ENCODE results near the gene KIF3B.
"Not testable (repeated sequence)": the region's sequence is repeated elsewhere in the genome, so short reads cannot be mapped to it uniquely, and the experiment has no call there.

KIF3B gene

DNA sequence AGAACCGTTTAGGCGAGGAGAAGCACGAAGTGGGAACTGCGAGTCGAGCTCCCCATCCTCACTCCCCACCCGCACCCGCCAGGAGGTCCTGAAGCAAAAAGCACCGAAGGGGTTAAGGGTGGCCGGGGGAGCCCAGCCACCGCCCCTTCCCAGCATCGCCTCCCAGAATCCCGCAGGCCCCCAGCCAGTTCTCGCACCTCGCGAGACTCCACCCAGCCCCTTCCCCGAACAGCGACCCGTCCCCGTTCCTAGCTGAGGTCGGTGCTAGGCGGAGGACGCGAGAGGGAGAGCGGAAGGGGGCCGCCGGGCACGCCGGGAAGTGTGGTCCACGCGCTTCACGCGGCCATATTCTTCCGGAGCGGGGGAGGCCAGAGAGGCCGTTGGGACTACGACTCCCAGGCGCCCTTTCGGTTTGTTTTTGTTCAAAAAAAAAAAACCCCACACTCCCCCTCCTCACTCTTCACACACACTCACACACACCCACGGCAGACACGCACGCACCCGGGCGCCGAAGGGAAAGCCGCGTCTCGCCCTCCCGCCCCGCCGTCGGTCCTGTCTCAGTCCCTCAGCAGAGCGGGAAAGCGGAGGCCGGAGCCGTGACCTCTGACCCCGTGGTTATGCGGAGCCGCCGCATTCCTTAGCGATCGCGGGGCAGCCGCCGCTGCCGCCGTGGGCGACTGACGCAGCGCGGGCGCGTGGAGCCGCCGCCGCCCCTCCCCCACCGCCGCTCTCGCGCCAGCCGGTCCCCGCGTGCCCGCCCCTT lies 80.6 kb downstream of the KIF3B start, which contains the start of gene ASXL1:
Gene ASXL1 (plus strand): TSS at position 463 of the 763 bp plus-strand sequence. CDS start 445 bp downstream, outside the sequence.
- peak; percentile 89 for DNase-seq

DNA sequence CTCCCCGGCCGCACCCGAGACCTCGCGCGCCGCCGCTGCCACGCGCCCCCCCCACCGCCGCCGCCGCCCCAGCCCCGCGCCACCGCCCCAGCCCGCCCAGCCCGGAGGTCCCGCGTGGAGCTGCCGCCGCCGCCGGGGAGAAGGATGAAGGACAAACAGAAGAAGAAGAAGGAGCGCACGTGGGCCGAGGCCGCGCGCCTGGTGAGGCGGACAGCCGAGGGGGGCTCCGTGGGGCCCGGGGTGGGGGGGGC lies 81.1 kb downstream of the KIF3B start:
- no peak for DNase-seq

DNA sequence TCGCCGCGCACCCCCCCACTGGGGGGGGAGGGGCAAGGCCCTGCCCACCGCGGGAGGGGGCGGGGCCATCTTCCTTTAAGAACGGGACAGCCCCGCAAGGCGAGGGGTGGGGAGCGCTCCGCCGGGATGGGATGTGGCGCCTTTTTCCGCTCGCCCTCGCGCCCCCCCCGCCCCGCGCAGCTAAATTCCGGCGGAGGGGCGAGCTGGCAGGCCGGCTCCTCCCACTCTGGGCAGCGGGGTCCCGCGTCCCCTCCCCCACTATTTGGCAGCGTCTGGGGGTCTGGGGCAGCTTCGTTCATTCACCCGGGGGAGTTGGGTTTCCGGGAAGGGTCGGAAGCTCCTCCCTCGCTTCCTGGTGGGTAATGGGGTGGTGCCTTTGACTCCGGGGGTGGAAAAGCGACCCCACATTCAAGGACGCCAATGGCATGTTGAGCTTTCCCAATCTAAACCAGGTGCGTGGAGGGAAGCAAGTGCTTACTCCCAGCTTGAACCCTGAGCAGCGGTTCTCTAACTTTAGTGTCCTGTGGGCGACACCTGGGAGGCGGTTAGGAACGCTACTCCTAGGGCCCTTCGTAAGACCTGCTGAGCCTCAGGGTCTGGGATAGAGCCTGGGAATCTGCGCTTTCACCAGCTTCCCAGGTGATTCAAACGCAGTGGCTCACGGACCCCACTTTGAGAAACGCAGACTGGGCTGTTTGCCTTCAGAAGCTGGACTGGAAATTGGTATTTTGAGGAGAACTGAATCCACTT lies 81.6 kb downstream of the KIF3B start:
- peak; percentile 70 for DNase-seq

DNA sequence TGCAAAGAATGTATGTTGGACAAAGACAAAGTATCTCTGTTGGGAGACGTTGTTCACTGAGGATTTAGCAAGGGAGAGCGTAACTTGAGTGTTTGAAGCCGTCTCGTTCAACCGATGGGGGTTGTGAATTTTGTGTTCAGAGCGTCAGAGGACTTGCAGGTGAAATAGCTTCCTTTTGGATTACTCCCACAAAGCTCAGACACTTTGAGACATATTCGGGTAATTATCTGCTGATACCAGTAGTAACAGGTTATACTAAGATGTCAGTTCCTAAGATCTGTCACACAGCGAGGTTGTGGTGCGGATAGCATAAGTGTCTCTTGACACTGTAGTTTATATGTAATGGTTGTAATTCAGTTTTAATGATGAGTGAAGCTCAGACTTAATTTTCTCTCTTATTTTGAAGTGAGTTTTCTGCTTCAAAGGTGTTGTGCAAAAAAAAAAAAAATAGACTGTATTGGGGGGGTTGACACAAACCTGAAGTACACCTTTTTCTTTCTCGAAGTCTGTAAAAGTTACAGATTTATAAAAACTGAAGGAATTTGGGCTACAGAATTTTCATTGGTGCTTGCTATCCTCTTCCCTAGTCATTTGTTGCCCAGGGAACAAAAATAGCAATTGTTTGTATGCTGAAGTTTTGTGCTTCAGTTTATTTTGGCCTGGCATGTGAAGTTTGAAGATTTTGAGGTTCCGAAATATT lies 82.3 kb downstream of the KIF3B start:
- no peak for DNase-seq

DNA sequence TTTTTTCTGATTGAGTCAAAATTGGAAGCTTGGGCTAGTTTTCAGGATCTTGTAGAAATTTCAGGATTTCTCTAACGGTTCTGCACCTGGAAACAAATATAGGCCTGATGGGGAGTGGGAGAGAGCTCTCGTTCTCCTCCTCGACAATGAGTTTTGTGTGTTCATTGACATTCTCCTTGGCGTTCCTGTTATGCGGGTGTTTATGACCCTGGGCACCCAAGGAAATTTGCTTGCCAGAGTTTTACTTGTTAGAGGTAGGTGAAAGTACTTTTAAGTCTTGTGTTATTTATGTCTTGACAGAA lies 82.8 kb downstream of the KIF3B start:
- DNase-seq: no peak

DNA sequence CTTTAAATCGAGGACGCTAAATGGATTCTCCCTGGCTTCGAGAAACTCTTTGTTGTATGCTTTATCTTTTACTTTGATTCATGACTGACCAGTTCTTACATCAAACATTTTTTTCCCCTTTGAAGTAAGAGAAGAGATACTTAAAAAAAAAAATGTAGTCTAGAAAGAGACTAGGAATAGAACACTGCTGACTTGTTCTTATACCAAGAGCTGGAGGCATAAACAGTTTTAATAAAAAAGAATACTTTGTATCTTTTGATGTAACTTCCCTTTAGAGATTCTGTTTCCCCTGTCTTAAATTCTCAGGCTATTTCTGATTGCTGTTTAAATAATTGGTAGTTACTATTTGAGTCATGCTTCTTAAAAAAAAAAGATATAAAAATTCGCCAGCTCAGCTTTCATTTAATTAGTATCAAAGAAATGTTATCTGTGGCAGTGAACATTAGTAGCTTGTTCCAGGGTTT lies 85.5 kb downstream of the KIF3B start:
- DNase-seq: no peak

DNA sequence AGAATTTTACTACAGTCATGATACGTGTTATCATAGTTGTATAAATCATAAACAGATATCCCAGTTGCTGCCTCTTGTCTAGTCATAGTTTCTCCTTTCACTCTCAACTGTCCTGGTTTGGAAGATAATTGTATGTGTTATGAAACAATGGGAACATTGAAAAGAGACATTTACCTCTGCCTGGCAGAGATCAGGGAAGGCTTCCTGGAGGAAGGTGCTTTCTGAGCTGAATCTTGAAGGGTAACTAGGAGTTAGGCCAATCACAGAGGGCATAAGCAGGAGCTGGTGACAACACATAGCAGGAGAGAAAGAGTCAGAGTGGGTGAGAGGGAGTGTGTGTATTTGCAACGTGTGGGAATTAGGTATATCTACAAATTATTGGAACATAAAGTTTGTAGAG lies 86.0 kb downstream of the KIF3B start:
- no peak for DNase-seq

DNA sequence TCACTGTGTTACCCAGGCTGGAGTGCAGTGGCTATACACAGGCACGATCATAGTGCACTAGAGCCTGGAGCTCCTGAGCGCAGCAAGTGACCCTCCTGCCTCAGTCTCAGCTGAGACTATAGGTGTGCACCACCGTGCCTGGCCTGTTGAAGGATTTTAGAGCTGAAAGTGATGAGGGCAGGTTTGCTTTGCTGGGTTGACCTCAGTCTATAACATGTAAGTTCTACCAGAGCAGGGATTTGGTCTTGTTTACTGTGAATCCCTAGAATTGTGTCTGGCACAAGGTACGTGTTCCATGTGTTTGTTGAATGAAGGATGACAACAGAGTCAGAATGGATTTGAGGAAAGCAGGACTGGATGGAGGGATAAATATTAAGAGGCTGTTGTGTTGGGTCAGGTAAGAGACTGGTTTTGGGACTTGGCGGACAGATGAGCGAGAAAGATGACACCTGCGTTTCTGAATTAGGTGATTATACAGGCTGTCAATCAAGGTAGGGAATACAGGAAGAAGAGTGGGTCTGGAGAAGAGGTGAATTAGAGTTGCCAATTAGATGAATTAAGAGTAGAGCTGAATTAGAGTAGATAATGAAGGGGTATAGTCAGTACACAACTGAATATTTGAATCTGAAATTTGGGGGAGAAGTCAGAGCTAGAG lies 87.2 kb downstream of the KIF3B start:
- DNase-seq: no peak

DNA sequence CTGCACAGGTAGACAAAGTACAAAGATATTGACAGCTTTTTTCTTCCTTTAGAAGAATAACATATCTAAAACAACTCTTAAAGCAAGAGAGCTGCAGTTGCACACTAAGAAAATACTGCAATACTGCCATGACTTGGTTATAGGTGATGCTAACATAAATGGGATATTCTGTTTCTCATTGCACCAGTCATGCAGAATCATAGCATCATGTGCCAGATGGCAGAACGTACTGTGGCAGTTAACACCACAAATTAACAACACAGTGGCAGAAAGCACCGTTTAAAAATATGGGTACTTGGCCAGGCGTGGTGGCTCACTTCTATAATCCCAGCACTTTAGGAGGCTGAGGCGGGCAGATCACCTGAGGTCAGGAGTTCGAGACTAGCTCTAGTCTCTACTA lies 88.1 kb downstream of the KIF3B start:
- no peak for DNase-seq

DNA sequence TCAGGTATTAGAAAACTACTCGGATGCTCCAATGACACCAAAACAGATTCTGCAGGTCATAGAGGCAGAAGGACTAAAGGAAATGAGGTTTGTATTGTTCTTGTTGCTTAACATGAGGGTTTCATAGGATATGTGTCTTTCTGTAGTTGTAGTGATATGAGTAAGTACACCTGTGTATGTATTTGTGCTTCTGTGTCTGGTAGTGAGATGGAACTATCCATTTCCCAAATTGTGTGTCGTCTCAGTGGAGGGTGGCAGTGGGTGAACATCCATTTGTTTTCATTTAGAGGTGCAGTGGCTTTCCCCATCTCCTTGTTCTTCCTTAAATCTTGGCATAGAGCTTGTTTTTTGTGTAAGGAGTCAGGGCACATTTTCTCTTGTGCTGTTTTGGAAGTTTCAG lies 88.9 kb downstream of the KIF3B start:
- no peak for DNase-seq

DNA sequence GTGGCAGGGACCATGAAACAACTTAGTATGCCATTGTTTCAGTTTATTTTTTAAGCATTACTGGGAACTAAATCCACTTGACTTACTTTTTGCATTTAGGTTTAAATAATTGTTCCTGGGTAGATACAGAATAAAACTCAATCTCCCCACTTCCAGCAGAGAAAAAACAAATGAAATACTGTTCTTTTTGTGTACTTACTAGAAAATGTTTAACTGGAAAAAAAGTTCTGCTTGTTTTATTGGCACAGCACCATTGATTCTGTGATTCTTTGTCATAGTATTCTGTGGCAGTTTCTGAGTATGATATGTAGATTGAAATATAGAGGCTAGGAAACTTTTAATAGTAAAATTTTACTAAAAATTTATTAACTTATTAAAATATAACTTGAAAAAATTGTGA lies 90.9 kb downstream of the KIF3B start:
- no peak for DNase-seq

DNA sequence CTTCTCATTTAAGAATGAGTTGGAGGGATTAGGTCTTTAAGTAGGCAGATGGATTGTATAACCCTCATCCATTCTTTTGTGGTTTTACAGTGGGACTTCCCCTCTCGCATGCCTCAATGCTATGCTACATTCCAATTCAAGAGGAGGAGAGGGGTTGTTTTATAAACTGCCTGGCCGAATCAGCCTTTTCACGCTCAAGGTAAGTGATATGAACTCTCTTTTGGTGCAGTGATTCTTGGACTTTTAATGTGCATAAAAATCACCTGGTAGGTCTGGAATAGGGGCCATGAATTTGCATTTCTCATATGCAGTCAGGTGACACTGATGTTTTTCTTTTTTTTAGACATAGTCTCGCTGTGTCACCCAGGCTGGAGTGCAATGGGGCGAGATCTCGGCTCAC lies 91.5 kb downstream of the KIF3B start:
- DNase-seq: no peak

DNA sequence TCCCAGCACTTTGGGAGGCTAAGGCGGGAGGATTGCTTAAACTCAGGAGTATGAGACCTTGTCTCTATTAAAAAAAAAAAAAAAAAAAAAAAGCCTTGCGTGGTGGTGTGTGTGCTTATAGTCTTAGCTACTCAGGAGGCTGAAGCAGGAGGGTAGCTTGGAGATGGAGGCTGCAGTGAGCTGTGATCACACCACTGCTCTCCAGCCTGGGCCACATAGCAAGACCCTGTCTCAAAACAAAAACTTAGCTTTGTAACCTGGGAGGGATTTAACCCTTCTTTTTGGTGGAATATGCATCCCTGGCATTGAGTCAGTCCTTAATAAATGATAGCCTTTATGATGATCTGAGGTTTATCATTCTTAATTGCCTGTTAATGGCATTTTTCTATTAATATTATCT lies 93.4 kb downstream of the KIF3B start:
- no peak for DNase-seq

DNA sequence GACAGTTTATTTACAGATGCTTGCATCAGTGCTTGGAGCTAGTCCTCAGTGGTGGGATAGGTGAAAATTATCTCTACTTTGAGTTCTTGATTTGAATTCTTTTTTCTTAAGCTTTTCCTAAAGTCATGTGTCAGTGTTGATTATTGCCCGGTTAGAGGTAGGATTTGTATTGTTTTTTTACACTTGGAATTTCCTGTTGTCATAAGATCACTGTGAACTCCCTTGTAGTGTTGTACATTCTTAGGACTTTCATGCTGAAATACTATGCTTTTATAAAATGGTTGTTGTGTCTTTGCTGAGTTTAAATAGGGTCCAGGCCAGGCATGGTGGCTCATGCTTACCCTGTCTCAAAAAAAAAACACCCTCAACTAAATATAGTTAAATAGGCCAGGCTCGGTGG lies 101.0 kb downstream of the KIF3B start:
- DNase-seq: no peak

DNA sequence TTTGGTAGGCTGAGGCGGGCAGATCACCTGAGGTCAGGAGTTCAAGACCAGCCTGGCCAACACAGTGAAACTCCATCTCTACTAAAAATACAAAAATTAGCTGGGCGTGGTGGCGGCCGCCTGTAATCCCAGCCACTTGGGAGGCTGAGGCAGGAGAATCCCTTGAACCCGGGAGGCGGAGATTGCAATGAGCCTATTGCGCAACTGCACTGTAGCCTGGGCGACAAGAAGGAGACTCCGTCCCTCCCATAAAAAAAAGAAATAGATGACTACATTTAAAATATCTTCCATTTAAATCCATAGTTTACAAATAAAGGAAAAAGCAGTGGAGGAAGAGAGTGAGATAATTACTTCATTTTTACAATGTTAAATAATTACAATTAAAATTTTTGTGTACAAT lies 102.6 kb downstream of the KIF3B start:
- DNase-seq: not testable (repeated sequence)

DNA sequence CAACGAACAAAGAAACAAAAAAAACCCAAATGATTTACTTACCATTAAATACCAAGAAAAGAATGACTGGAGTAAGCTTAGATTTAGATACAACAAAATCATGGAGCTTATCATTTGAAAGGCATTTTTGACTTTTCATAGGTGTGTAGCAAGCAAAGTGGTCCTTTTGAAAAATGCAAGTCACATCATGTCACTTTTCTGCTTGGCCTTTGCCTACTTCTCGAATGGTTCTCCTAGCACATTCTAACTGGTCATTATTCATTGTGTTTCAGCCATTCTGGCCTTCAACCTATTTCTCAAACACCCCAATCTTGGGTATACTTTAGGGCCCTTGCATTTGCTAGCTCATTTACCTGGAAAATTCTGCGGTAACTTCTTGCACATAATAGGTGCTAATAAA lies 103.3 kb downstream of the KIF3B start:
- no peak for DNase-seq

DNA sequence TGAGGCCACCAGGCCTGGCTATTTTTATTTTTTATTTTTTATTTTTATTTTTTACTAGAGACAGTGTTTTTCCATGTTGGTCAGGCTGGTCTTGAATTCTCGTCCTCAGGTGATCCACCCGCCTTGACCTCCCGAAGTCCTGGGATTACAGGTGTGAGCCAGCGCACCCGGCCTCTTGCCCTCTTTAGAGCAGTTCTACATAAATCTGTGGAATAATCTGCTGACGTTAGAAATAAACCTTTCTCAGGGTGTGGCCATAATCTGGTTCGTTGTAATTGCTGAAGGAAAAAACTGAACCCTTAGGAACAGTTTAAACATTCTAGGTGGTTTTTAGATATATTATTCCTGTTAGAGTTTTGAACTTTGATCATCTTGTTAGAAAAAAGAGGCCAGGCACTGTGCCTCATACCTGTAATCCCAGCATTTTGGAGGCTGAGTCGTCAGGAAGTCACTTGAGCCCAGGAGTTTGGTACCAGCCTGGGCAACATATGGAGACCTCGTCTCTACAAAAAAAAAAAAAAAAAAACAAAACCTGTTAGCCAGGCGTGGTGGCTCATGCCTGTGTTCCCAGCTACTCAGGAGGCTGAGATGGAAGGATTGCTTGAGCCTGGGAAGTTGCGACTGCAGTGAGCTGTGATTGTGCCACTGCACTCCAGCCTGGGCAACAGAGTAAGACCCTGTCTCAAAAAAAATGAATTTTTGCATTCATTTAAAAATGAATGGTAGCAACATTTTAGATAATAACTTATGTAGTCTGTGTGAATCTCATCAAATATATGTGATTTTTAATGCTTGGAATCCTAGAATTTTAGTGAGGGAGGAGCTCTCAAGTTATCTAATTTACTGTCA lies 104.9 kb downstream of the KIF3B start:
- no peak for DNase-seq

DNA sequence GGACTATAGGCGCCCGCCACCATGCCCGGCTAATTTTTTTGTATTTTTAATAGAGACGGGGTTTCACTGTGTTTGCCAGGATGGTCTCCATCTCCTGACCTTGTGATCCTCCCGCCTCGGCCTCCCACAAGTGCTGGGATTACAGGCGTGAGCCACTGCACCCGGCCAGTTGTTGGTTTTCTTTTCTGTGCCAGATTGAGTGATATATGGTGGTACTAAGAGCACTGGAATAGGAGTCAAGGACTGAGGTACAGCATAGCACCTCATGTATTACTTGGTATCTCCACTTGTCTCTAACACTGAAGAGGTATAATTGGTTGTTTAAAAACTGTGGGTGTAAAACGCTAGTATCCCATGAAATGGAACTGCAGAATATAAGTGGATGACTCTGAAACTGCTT lies 106.0 kb downstream of the KIF3B start:
- DNase-seq: not testable (repeated sequence)

All from activated T-cell treated with anti-CD3 and anti-CD28 coated beads for 4 hours (primary cell).